ENCODE results near the gene NOVA2.

NOVA2 gene

GRCh38 chr19:45933759-45934158 lies 39.9 kb downstream of the NOVA2 start:
- Histone ChIP-seq H3K4me1 (ENCODE audit: insufficient read depth, low read length, severe bottlenecking) (no peaks in the 10 kb centered on the region), H3K79me2 (ENCODE audit: insufficient read depth, low read length) (no peaks in the 10 kb centered on the region)

GRCh38 chr19:45931055-45931454 lies 42.6 kb downstream of the NOVA2 start:
- Histone ChIP-seq H3K9ac (ENCODE audit: low read length) (no peak overlapping the region), H3K27ac (ENCODE audit: low read depth, low read length, poor library complexity, severe bottlenecking) (no peak overlapping the region), H3K36me3 (ENCODE audit: insufficient read depth, low read length) (no peaks in the 10 kb centered on the region), H3K79me2 (ENCODE audit: insufficient read depth, low read length) (no peaks in the 10 kb centered on the region), H3K4me1 (ENCODE audit: insufficient read depth, low read length, severe bottlenecking) (peaks cover 6% of the 10 kb centered on the region), H3K27me3 (ENCODE audit: insufficient read depth, low read length) (peaks cover 8% of the 10 kb centered on the region; the same call in 1 of the 2 replicates), H3K9me2 (ENCODE audit: low read depth, low read length) (no peaks in the 10 kb centered on the region), H3K4me3 (ENCODE audit: low read depth, low read length, poor library complexity, severe bottlenecking) (no peak overlapping the region), H4K20me1 (ENCODE audit: insufficient read depth, low read length) (no peaks in the 10 kb centered on the region), H3K4me2 (ENCODE audit: low read length) (no peak overlapping the region), H3F3A (ENCODE audit: insufficient read depth, low read length) (no peaks in the 10 kb centered on the region), H3K9me3 (ENCODE audit: low read length) (no peaks in the 10 kb centered on the region), H2AFZ (ENCODE audit: low read length) (no peak overlapping the region)
- no peak for TF ChIP-seq EZH2 (IDR thresholded peaks at IDR 0.05; ENCODE audit: borderline replicate concordance, low read length)
- TF ChIP-seq, protein P1, sequence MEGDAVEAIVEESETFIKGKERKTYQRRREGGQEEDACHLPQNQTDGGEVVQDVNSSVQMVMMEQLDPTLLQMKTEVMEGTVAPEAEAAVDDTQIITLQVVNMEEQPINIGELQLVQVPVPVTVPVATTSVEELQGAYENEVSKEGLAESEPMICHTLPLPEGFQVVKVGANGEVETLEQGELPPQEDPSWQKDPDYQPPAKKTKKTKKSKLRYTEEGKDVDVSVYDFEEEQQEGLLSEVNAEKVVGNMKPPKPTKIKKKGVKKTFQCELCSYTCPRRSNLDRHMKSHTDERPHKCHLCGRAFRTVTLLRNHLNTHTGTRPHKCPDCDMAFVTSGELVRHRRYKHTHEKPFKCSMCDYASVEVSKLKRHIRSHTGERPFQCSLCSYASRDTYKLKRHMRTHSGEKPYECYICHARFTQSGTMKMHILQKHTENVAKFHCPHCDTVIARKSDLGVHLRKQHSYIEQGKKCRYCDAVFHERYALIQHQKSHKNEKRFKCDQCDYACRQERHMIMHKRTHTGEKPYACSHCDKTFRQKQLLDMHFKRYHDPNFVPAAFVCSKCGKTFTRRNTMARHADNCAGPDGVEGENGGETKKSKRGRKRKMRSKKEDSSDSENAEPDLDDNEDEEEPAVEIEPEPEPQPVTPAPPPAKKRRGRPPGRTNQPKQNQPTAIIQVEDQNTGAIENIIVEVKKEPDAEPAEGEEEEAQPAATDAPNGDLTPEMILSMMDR (IDR thresholded peaks at IDR 0.05; ENCODE audit: low read length), result no peak

More at GRCh38 chr19:45933759-45934158, 39.9 kb downstream of the NOVA2 start:
- H4K20me1 ChIP-seq (ENCODE audit: insufficient read depth, low read length), result no peaks in the 10 kb centered on the region
- no peaks in the 10 kb centered on the region for H3K36me3 ChIP-seq (ENCODE audit: insufficient read depth, low read length)
- no peak overlapping the region for H3K9ac ChIP-seq (ENCODE audit: low read length)
- no peaks in the 10 kb centered on the region for H3K9me2 ChIP-seq (ENCODE audit: low read depth, low read length)
- TF ChIP-seq, protein P1 (IDR thresholded peaks at IDR 0.05; ENCODE audit: low read length), result no peak
- no peak for TF ChIP-seq EZH2 (IDR thresholded peaks at IDR 0.05; ENCODE audit: borderline replicate concordance, low read length)
- H3K27ac ChIP-seq (ENCODE audit: low read depth, low read length, poor library complexity, severe bottlenecking), result no peak overlapping the region
- no peak overlapping the region for H3K4me3 ChIP-seq (ENCODE audit: low read depth, low read length, poor library complexity, severe bottlenecking)
- peaks cover 8% of the 10 kb centered on the region; the same call in 1 of the 2 replicates for H3K27me3 ChIP-seq (ENCODE audit: insufficient read depth, low read length)
- no peaks in the 10 kb centered on the region for H3F3A ChIP-seq (ENCODE audit: insufficient read depth, low read length)
- H3K9me3 ChIP-seq (ENCODE audit: low read length), result no peaks in the 10 kb centered on the region
- no peak overlapping the region for H2AFZ ChIP-seq (ENCODE audit: low read length)
- H3K4me2 ChIP-seq (ENCODE audit: low read length), result no peak overlapping the region

- peaks cover 6% of the 10 kb centered on the region for H3K4me1 ChIP-seq (ENCODE audit: insufficient read depth, low read length, severe bottlenecking)
- no peaks in the 10 kb centered on the region for H3K9me3 ChIP-seq (ENCODE audit: low read length)
- H3K79me2 ChIP-seq (ENCODE audit: insufficient read depth, low read length), result no peaks in the 10 kb centered on the region
- no peaks in the 10 kb centered on the region for H3K9me2 ChIP-seq (ENCODE audit: low read depth, low read length)
- TF ChIP-seq, protein P1 (IDR thresholded peaks at IDR 0.05; ENCODE audit: low read length), result no peak
- no peak for TF ChIP-seq EZH2 (IDR thresholded peaks at IDR 0.05; ENCODE audit: borderline replicate concordance, low read length)
- no peaks in the 10 kb centered on the region for H3F3A ChIP-seq (ENCODE audit: insufficient read depth, low read length)
- H3K4me2 ChIP-seq (ENCODE audit: low read length), result no peak overlapping the region
- no peaks in the 10 kb centered on the region for H4K20me1 ChIP-seq (ENCODE audit: insufficient read depth, low read length)
- peaks cover 7% of the 10 kb centered on the region; the same call in 1 of the 2 replicates for H3K27me3 ChIP-seq (ENCODE audit: insufficient read depth, low read length)
- H2AFZ ChIP-seq (ENCODE audit: low read length), result no peak overlapping the region
- no peaks in the 10 kb centered on the region for H3K36me3 ChIP-seq (ENCODE audit: insufficient read depth, low read length)
- no peak overlapping the region for H3K27ac ChIP-seq (ENCODE audit: low read depth, low read length, poor library complexity, severe bottlenecking)
- H3K9ac ChIP-seq (ENCODE audit: low read length), result no peak overlapping the region
- no peak overlapping the region for H3K4me3 ChIP-seq (ENCODE audit: low read depth, low read length, poor library complexity, severe bottlenecking)
Observed at GRCh38 chr19:45929247-45929646, 44.4 kb downstream of the NOVA2 start.

Data from OCI-LY1 (cell line).